Liver (tissue), 9 donors: ENCODE results near the gene ZMYM3. TPM values are rescaled to one million over a fixed set of nuclear protein-coding genes. Genes with fewer than 3 reads are reported as not detected.

ENCODE experiments used
- DNase-seq: peaks from one replicate; pipeline ENCODE4 v3.0.0-alpha.2; 2017; ENCODE audit warnings: low spot score
- H3K27ac ChIP-seq, 2 donors: one replicate each; pipeline ENCODE4 v1.7.0; 2013; ENCODE audit warnings: inconsistent platforms in 2 of 2, low read length in 2 of 2, control low read depth in 1 of 2, low read depth in 1 of 2, mild to moderate bottlenecking in 1 of 2
- H3K27me3 ChIP-seq, 4 donors: one replicate each; pipeline versions ENCODE4 v1.6.1 to v1.7.0; 2013; ENCODE audit warnings: low read length in 3 of 4, inconsistent platforms in 1 of 4, mild to moderate bottlenecking in 1 of 4, moderate library complexity in 1 of 4; ENCODE audit not compliant: control insufficient read depth in 4 of 4, insufficient read depth in 4 of 4
- H3K36me3 ChIP-seq, 4 donors: one replicate each; pipeline versions ENCODE4 v1.6.1 to v1.7.0; 2013; ENCODE audit warnings: low read length in 3 of 4, mild to moderate bottlenecking in 3 of 4, low read depth in 1 of 4, moderate library complexity in 1 of 4; ENCODE audit not compliant: control insufficient read depth in 4 of 4, insufficient read depth in 3 of 4
- H3K4me1 ChIP-seq, 4 donors: one replicate each; pipeline versions ENCODE4 v1.6.1 to v1.7.0; 2013; ENCODE audit warnings: low read length in 3 of 4, mild to moderate bottlenecking in 3 of 4, moderate library complexity in 1 of 4; ENCODE audit not compliant: control insufficient read depth in 4 of 4, insufficient read depth in 4 of 4
- H3K4me3 ChIP-seq, 3 donors: one replicate each; pipeline versions ENCODE4 v1.6.1 to v1.7.0; 2013; ENCODE audit warnings: low read length in 3 of 3, control low read depth in 1 of 3, low read depth in 1 of 3, mild to moderate bottlenecking in 1 of 3
- H3K9ac ChIP-seq, 2 donors: one replicate each; pipeline ENCODE4 v1.7.0; 2013; ENCODE audit warnings: low read length in 2 of 2, mild to moderate bottlenecking in 2 of 2, moderate library complexity in 2 of 2, control low read depth in 1 of 2, low read depth in 1 of 2
- H3K9me3 ChIP-seq, 4 donors: one replicate each; pipeline versions ENCODE4 v1.6.1 to v1.7.0; 2013; ENCODE audit warnings: low read length in 3 of 4; ENCODE audit not compliant: control insufficient read depth in 4 of 4
- EGR1 ChIP-seq, 2 donors: IDR thresholded peaks; 2 replicates each; pipeline ENCODE4 v1.6.1; 2016 to 2018; ENCODE audit warnings: antibody characterized with exemption in 2 of 2, low read depth in 2 of 2
- FOXA1 ChIP-seq: IDR thresholded peaks from 2 replicates; pipeline ENCODE4 v1.6.1; 2016; ENCODE audit warnings: antibody characterized with exemption
- FOXA2 ChIP-seq: IDR thresholded peaks from 2 replicates; pipeline ENCODE4 v1.6.1; 2016; ENCODE audit warnings: antibody characterized with exemption
- GABPA ChIP-seq, 2 donors: IDR thresholded peaks in 1 of 2; conservative IDR thresholded peaks in 1 of 2; 2 replicates each; pipeline ENCODE4 v1.6.1; 2016; ENCODE audit warnings: antibody characterized with exemption in 2 of 2, mild to moderate bottlenecking in 1 of 2, moderate library complexity in 1 of 2
- HNF4A ChIP-seq, 2 donors: conservative IDR thresholded peaks; 2 replicates each; pipeline ENCODE4 v1.6.1; 2016; ENCODE audit warnings: antibody characterized with exemption in 2 of 2, mild to moderate bottlenecking in 2 of 2
- JUND ChIP-seq, 2 donors: IDR thresholded peaks; 2 replicates each; pipeline ENCODE4 v1.6.1; 2016; ENCODE audit warnings: antibody characterized with exemption in 2 of 2
- NR2F2 ChIP-seq: IDR thresholded peaks from 2 replicates; pipeline ENCODE4 v1.6.1; 2016; ENCODE audit warnings: antibody characterized with exemption
- RAD21 ChIP-seq, 2 donors: IDR thresholded peaks; 2 replicates each; pipeline ENCODE4 v1.6.1; 2016; ENCODE audit warnings: antibody characterized with exemption in 2 of 2, mild to moderate bottlenecking in 2 of 2
- REST ChIP-seq: IDR thresholded peaks from 2 replicates; pipeline ENCODE4 v1.6.1; 2016; ENCODE audit warnings: antibody characterized with exemption, mild to moderate bottlenecking
- RXRA ChIP-seq, 2 donors: IDR thresholded peaks; 2 replicates each; pipeline ENCODE4 v1.6.1; 2017 to 2018; ENCODE audit warnings: antibody characterized with exemption in 2 of 2, mild to moderate bottlenecking in 1 of 2
- SP1 ChIP-seq: IDR thresholded peaks from 2 replicates; pipeline ENCODE4 v1.6.1; 2018; ENCODE audit warnings: antibody characterized with exemption, mild to moderate bottlenecking
- TAF1 ChIP-seq: conservative IDR thresholded peaks from 2 replicates; pipeline ENCODE4 v1.6.1; 2016; ENCODE audit warnings: antibody characterized with exemption, mild to moderate bottlenecking
- YY1 ChIP-seq: IDR thresholded peaks from 2 replicates; pipeline ENCODE4 v1.6.1; 2016; ENCODE audit warnings: antibody characterized with exemption, mild to moderate bottlenecking
- ZBTB33 ChIP-seq: IDR thresholded peaks from 2 replicates; pipeline ENCODE4 v1.6.1; 2016; ENCODE audit warnings: antibody characterized with exemption
- WGBS: extraction: QIAGEN DNeasy Blood & Tissue Kit; methylation state at CpG from one replicate; pipeline ENCODE4 v1.1.7; 2013; 5-methylcytosine and 5-hydroxymethylcytosine counted together
- polyA plus RNA-seq, 2 donors: library from polyadenylated mRNA; stranded (reverse) in 1 of 2; unstranded in 1 of 2; fragments of 200-250 nt in 1 of 2; fragments of >200 nt in 1 of 2; fragmentation: Nextera tagmentation in 1 of 2; extraction: Ambion mirVana in 1 of 2; gene quantifications; one replicate each; pipeline versions ENCODE4 v1.2.1 to v1.2.3, GENCODE V29; 2013 to 2015
- total RNA-seq, 2 donors: library from RNA; depleted of rRNA; stranded (reverse); fragments of >200 nt; gene quantifications; one replicate each; pipeline ENCODE4 v1.2.3, GENCODE V29; 2014
- TF ChIP-seq, protein P1 (sequence below): IDR thresholded peaks from 2 replicates; pipeline ENCODE4 v1.6.1; 2016; ENCODE audit warnings: antibody characterized with exemption
- TF ChIP-seq, protein P2 (sequence below): IDR thresholded peaks from 2 replicates; pipeline ENCODE4 v1.6.1; 2016; ENCODE audit warnings: antibody characterized with exemption
- TF ChIP-seq, protein P3 (sequence below): fragments of 150-350 bp; IDR thresholded peaks from 2 replicates; pipeline ENCODE4 v1.5.1; 2017; ENCODE audit warnings: improper control_type of control experiment, low read depth, low read length; ENCODE audit not compliant: missing input control
- donor health status: healthy.
- donor health status: healthy.
- donor health status: healthy.
- donor health status: healthy.
- donor health status: healthy.

ZMYM3 gene
- total and polyA plus RNA-seq, 4 donors, result 4.5 to 13.3 (median 6.2) TPM

- Histone ChIP-seq H3K4me1 (peaks cover 5 to 9% (median 7%) of the 10 kb centered on the region in 4 donors), H3K36me3 (peaks cover 2 to 15% (median 9%) of the 10 kb centered on the region in 4 donors), H3K9ac (no peak overlapping the region), H3K9me3 (no peaks in the 10 kb centered on the region), H3K27ac (no peak overlapping the region), H3K27me3 (no peaks in the 10 kb centered on the region), H3K4me3 (no peak overlapping the region)
- TF ChIP-seq ZBTB33 (no peak), NR2F2 (no peak), TAF1 (no peak), REST (no peak), EGR1 (IDR thresholded peaks at IDR 0.05; ENCODE audit: low read depth in 2 of 2) (no peak), SP1 (no peak), YY1 (no peak), HNF4A (conservative IDR thresholded peaks at IDR 0.05) (no peak), GABPA (IDR thresholded peaks at IDR 0.05 in 1 of 2, conservative IDR thresholded peaks at IDR 0.05 in 1 of 2) (no peak), FOXA1 (no peak), RXRA (IDR thresholded peaks at IDR 0.05) (no peak), RAD21 (IDR thresholded peaks at IDR 0.05) (no peak), JUND (IDR thresholded peaks at IDR 0.05) (no peak)
- TF ChIP-seq, protein P1, sequence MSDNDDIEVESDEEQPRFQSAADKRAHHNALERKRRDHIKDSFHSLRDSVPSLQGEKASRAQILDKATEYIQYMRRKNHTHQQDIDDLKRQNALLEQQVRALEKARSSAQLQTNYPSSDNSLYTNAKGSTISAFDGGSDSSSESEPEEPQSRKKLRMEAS, result no peak
- TF ChIP-seq, protein P2, sequence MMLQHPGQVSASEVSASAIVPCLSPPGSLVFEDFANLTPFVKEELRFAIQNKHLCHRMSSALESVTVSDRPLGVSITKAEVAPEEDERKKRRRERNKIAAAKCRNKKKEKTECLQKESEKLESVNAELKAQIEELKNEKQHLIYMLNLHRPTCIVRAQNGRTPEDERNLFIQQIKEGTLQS, result no peak
- TF ChIP-seq, protein P3, sequence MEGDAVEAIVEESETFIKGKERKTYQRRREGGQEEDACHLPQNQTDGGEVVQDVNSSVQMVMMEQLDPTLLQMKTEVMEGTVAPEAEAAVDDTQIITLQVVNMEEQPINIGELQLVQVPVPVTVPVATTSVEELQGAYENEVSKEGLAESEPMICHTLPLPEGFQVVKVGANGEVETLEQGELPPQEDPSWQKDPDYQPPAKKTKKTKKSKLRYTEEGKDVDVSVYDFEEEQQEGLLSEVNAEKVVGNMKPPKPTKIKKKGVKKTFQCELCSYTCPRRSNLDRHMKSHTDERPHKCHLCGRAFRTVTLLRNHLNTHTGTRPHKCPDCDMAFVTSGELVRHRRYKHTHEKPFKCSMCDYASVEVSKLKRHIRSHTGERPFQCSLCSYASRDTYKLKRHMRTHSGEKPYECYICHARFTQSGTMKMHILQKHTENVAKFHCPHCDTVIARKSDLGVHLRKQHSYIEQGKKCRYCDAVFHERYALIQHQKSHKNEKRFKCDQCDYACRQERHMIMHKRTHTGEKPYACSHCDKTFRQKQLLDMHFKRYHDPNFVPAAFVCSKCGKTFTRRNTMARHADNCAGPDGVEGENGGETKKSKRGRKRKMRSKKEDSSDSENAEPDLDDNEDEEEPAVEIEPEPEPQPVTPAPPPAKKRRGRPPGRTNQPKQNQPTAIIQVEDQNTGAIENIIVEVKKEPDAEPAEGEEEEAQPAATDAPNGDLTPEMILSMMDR, result no peak
- no peak for DNase-seq
- 78% methylated on average over 8 of the region's 8 CpGs for WGBS
Measured at GRCh38 chrX:71251466-71251973, 2.4 kb downstream of the ZMYM3 start.

DNA sequence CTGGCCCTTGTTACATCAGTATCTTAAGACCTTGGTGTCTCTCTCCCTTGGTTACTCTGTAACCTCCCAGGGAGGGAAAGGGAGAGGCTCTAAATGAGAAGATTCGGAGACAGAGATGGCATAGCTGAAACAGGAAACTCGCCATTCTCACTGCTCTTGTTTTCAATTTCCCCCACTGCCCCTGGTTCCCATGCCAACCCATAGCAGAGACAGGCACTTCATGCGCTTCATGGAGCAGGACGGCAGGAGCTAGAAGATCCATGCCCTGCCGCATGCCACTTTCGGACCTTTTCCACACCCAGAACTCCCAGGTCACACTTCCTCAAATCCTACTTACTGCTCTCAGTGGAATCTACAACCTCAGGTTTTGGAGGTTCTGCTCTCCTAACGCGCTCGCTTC is 3.1 kb downstream of the ZMYM3 start:
- Histone ChIP-seq H3K9ac (no peak overlapping the region), H3K27ac (no peak overlapping the region), H3K9me3 (no peaks in the 10 kb centered on the region), H3K36me3 (peaks cover 2 to 18% (median 11%) of the 10 kb centered on the region in 4 donors), H3K4me1 (peaks cover 5 to 9% (median 7%) of the 10 kb centered on the region in 4 donors), H3K27me3 (no peaks in the 10 kb centered on the region), H3K4me3 (no peak overlapping the region)
- DNase-seq, result no peak
- 91% methylated on average over 9 of the region's 9 CpGs for WGBS
- TF ChIP-seq, protein P2, result no peak
- TF ChIP-seq FOXA1, result no peak
- TF ChIP-seq RAD21 (IDR thresholded peaks at IDR 0.05), result no peak
- no peak for TF ChIP-seq FOXA2
- no peak for TF ChIP-seq TAF1
- TF ChIP-seq, protein P1, result no peak
- no peak for TF ChIP-seq RXRA (IDR thresholded peaks at IDR 0.05)
- TF ChIP-seq REST, result no peak
- TF ChIP-seq ZBTB33, result no peak
